Ascending aorta (tissue), 2 donors: ENCODE results near the gene BEX4. TPM values are rescaled to one million over a fixed set of nuclear protein-coding genes. Genes with fewer than 3 reads are reported as not detected.

Source experiments
- DNase-seq, 2 donors: peaks; one replicate each; pipeline ENCODE4 v3.0.0-alpha.2; 2019; ENCODE audit warnings: low spot score in 2 of 2
- H3K27ac ChIP-seq, 2 donors: fragments of 200-600 bp; sonication (generic); one replicate each; pipeline ENCODE4 v1.5.1; 2016 to 2017; ENCODE audit warnings: mild to moderate bottlenecking in 1 of 2
- H3K27me3 ChIP-seq: fragments of 200-600 bp; sonication (generic); one replicate; pipeline ENCODE4 v1.5.1; 2017
- H3K36me3 ChIP-seq, 2 donors: fragments of 200-600 bp; sonication (generic); one replicate each; pipeline ENCODE4 v1.5.1; 2016
- H3K4me1 ChIP-seq, 2 donors: fragments of 200-600 bp; sonication (generic); one replicate each; pipeline ENCODE4 v1.5.1; 2016 to 2017; ENCODE audit warnings: mild to moderate bottlenecking in 1 of 2
- H3K4me3 ChIP-seq, 2 donors: fragments of 200-600 bp; sonication (generic); one replicate each; pipeline ENCODE4 v1.5.1; 2016 to 2017; ENCODE audit warnings: mild to moderate bottlenecking in 1 of 2
- H3K9me3 ChIP-seq, 2 donors: fragments of 200-600 bp; sonication (generic); one replicate each; pipeline ENCODE4 v1.5.1; 2016
- CTCF ChIP-seq, 3 experiments: fragments of 200-600 bp in 2 of 3; fragments of 450-650 bp in 1 of 3; sonication (generic) in 2 of 3; IDR thresholded peaks; one replicate each; pipeline ENCODE4 v1.5.1; 2016 to 2019; ENCODE audit warnings: antibody characterized with exemption in 3 of 3, mild to moderate bottlenecking in 1 of 3, moderate library complexity in 1 of 3
- intact Hi-C: fragments of 100-400 bp; cut with DNase I; formaldehyde crosslinking; loops from one replicate; pipeline ENCODE4 v1.15.1; 2023
- total RNA-seq: library from RNA; depleted of rRNA; stranded (reverse); fragments of >200 nt; gene quantifications from one replicate; pipeline ENCODE4 v1.1.0, GENCODE V29; 2016

BEX4 gene
- total RNA-seq, 1 donor from 2014 or later, result 11.0 TPM

DNA sequence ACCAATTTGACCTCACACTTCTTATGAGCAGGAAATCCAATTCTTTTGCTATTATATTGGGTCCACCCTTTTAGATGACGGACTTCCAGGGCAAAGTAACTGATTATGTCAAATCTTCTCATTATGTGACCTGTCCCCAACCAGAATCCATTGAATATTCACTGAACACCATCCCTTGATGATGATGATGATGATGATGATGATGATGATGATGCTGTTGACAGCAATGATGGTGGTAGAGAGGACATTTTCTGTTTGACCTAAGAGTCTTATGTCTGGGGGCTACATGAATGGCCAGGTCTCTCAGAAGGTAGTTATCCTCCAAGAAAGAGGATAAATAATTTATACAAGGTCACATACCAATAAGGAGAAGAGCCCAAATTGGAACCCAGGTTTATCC is 34.9 kb downstream of the BEX4 start:
- no peak overlapping the region for H3K4me3 ChIP-seq
- DNase-seq, result no peak
- no peaks in the 10 kb centered on the region for H3K36me3 ChIP-seq
- H3K9me3 ChIP-seq, result no peaks in the 10 kb centered on the region
- H3K27ac ChIP-seq, result no peak overlapping the region
- TF ChIP-seq CTCF (IDR thresholded peaks at IDR 0.05), result no peak
- peaks cover 0 to 4% of the 10 kb centered on the region in 2 donors for H3K4me1 ChIP-seq
- intact Hi-C loops, result no loop called here
- no peaks in the 10 kb centered on the region for H3K27me3 ChIP-seq

GRCh38 chrX:103250977-103251376 is 36.1 kb downstream of the BEX4 start:
- intact Hi-C loops, result no loop called here

DNA sequence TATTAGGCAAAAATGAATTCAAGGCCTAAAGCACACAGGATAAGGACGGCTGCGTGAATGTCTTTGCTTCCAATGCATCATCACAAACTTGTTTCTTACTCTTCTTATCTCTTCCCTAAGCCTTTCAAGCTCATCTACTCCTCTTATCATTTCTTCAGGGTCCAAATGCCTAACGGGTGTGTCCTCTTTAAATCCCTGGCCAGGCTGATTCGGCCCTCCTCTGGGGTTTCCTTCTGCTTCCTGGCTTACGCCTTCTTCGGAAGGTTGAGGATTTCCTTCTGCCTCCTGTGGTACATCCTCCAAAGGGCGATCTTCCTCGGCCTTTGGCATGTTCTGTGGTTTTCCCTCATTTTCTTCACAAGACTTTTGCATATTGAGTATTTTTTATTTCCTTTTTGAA is 38.7 kb downstream of the BEX4 start:
- H3K36me3 ChIP-seq, result no peaks in the 10 kb centered on the region
- H3K4me3 ChIP-seq, result peak overlapping the region; percentile 56 to 73
- H3K27me3 ChIP-seq, result no peaks in the 10 kb centered on the region
- H3K27ac ChIP-seq, result peak overlapping the region; percentile 76 to 83
- H3K9me3 ChIP-seq, result no peaks in the 10 kb centered on the region
- no peak for TF ChIP-seq CTCF (IDR thresholded peaks at IDR 0.05)
- intact Hi-C loops, result loop anchor here (2.0 kb wide), 1 partner anchor 57 kb away; the partner anchor contains the start of gene BEX2
- H3K4me1 ChIP-seq, result peaks cover 0 to 4% of the 10 kb centered on the region in 2 donors
- no peak for DNase-seq

More at GRCh38 chrX:103250977-103251376, 36.1 kb downstream of the BEX4 start:
- no peaks in the 10 kb centered on the region for H3K27me3 ChIP-seq
- no peak for TF ChIP-seq CTCF (IDR thresholded peaks at IDR 0.05)
- peaks cover 0 to 4% of the 10 kb centered on the region in 2 donors for H3K4me1 ChIP-seq
- no peak overlapping the region for H3K27ac ChIP-seq
- H3K36me3 ChIP-seq, result no peaks in the 10 kb centered on the region
- no peak overlapping the region for H3K4me3 ChIP-seq
- H3K9me3 ChIP-seq, result no peaks in the 10 kb centered on the region
- DNase-seq, result no peak

GRCh38 chrX:103254171-103254824 is 39.4 kb downstream of the BEX4 start:
- DNase-seq, result no peak
- TF ChIP-seq CTCF (IDR thresholded peaks at IDR 0.05), result no peak
- no peaks in the 10 kb centered on the region for H3K27me3 ChIP-seq
- no peaks in the 10 kb centered on the region for H3K9me3 ChIP-seq
- peak overlapping the region; percentile 76 to 83 for H3K27ac ChIP-seq
- no peaks in the 10 kb centered on the region for H3K36me3 ChIP-seq
- peak overlapping the region; percentile 56 to 73 for H3K4me3 ChIP-seq
- intact Hi-C loops, result loop anchor here (2.0 kb wide), 1 partner anchor 57 kb away; the partner anchor contains the start of gene BEX2
- H3K4me1 ChIP-seq, result peaks cover 0 to 4% of the 10 kb centered on the region in 2 donors

GRCh38 chrX:103254921-103255493 is 40.1 kb downstream of the BEX4 start, which contains the start of gene TCEAL8:
TSS of gene TCEAL8 (minus strand) at chrX:103255155. CDS start at chrX:103253979, 1,176 bp downstream.
- no peak for TF ChIP-seq CTCF (IDR thresholded peaks at IDR 0.05)
- intact Hi-C loops, result loop anchor here (1.0 to 2.0 kb wide), 2 partner anchors 40 to 56 kb away; partner anchors contain the start of genes BEX2 and BEX4

More at GRCh38 chrX:103254921-103255493, 40.1 kb downstream of the BEX4 start, which contains the start of gene TCEAL8:
- Histone ChIP-seq H3K36me3 (no peaks in the 10 kb centered on the region), H3K9me3 (no peaks in the 10 kb centered on the region), H3K27ac (peak within 1 kb of the TSS; percentile 76 to 83), H3K27me3 (no peaks in the 10 kb centered on the region), H3K4me3 (peak within 1 kb of the TSS; percentile 56 to 73), H3K4me1 (peaks cover 0 to 4% of the 10 kb centered on the region in 2 donors)
- DNase-seq, result peak; percentile 45 to 90
